Measurements from ENCODE around the gene PTPN9. TPM values are rescaled to one million over a fixed set of nuclear protein-coding genes. Genes with fewer than 3 reads are reported as not detected.

Gene PTPN9
- total RNA-seq, 1 donor from 2014 or later, result 42.0 TPM

GRCh38 chr15:75425966-75426500 lies 153.1 kb downstream of the PTPN9 start:
- Mint-ChIP-seq H3K4me3 (no peak overlapping the region), H3K36me3 (ENCODE audit: low read depth) (peaks cover 13% of the 10 kb centered on the region), H3K4me1 (no peaks in the 10 kb centered on the region), H3K27ac (ENCODE audit: unreplicated experiment) (no peak overlapping the region), H3K27me3 (ENCODE audit: low read depth) (no peaks in the 10 kb centered on the region), H3K9me3 (no peaks in the 10 kb centered on the region)
- no peak for DNase-seq (ENCODE audit: low read depth, low spot score)
- TF ChIP-seq, protein P1, sequence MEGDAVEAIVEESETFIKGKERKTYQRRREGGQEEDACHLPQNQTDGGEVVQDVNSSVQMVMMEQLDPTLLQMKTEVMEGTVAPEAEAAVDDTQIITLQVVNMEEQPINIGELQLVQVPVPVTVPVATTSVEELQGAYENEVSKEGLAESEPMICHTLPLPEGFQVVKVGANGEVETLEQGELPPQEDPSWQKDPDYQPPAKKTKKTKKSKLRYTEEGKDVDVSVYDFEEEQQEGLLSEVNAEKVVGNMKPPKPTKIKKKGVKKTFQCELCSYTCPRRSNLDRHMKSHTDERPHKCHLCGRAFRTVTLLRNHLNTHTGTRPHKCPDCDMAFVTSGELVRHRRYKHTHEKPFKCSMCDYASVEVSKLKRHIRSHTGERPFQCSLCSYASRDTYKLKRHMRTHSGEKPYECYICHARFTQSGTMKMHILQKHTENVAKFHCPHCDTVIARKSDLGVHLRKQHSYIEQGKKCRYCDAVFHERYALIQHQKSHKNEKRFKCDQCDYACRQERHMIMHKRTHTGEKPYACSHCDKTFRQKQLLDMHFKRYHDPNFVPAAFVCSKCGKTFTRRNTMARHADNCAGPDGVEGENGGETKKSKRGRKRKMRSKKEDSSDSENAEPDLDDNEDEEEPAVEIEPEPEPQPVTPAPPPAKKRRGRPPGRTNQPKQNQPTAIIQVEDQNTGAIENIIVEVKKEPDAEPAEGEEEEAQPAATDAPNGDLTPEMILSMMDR (conservative IDR thresholded peaks at IDR 0.05), result no peak

DNA sequence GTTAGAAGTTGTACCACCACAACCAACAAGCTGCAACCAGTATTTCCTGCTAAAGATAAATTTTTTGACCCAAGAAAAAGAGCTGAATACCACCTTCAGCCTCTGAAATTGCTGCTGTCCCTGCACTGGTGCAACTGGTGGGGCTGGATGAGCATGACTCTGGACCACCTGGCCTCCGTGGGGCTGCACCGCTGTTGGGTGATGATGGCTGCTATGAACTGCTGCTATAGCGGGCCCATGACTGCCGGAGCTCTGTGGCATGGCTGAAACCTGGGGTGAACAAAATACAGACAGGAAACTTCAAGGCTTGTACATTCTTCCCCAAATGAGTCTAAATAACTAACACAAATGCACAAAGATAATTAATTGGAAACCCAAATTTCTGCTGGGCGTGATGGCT lies 156.6 kb downstream of the PTPN9 start:
- Mint-ChIP-seq H3K27me3 (ENCODE audit: low read depth) (no peaks in the 10 kb centered on the region), H3K4me1 (no peaks in the 10 kb centered on the region), H3K4me3 (no peak overlapping the region), H3K27ac (ENCODE audit: unreplicated experiment) (no peak overlapping the region), H3K9me3 (no peaks in the 10 kb centered on the region), H3K36me3 (ENCODE audit: low read depth) (peaks cover 11% of the 10 kb centered on the region)
- TF ChIP-seq, protein P1 (conservative IDR thresholded peaks at IDR 0.05), result no peak
- DNase-seq (ENCODE audit: low read depth, low spot score), result no peak

- Mint-ChIP-seq H3K4me3 (no peak overlapping the region), H3K36me3 (ENCODE audit: low read depth) (peaks cover 9% of the 10 kb centered on the region), H3K27me3 (ENCODE audit: low read depth) (no peaks in the 10 kb centered on the region), H3K9me3 (no peaks in the 10 kb centered on the region), H3K27ac (ENCODE audit: unreplicated experiment) (no peak overlapping the region), H3K4me1 (no peaks in the 10 kb centered on the region)
- DNase-seq (ENCODE audit: low read depth, low spot score), result no peak
- TF ChIP-seq, protein P1 (conservative IDR thresholded peaks at IDR 0.05), result no peak
These were observed 158.4 kb downstream of the PTPN9 start for GRCh38 chr15:75420698-75421097.

DNA sequence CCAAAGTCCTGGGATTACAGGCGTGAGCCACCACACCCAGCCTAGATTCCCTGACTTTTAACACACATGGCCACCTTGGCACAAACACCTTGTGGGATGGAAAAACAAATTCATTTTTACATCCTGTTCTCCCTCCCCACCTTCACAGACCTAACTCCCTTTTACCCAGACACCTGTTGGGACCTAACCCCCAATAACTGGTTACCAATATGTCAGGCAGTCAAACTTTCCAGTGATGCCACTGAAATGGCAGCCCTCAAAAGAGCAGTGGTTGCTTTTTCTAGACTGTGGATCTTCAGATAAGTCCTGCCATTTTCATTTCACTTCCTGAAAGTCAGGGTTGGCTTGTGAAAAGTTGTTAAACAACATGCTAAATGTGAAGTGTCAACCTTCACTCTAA lies 162.5 kb downstream of the PTPN9 start:
- H3K4me1 Mint-ChIP-seq, result no peaks in the 10 kb centered on the region

More for the DNA sequence above, 162.5 kb downstream of the PTPN9 start:
- Mint-ChIP-seq H3K27ac (ENCODE audit: unreplicated experiment) (no peak overlapping the region), H3K4me3 (no peak overlapping the region), H3K27me3 (ENCODE audit: low read depth) (no peaks in the 10 kb centered on the region), H3K9me3 (no peaks in the 10 kb centered on the region), H3K36me3 (ENCODE audit: low read depth) (peaks cover 16% of the 10 kb centered on the region)
- DNase-seq (ENCODE audit: low read depth, low spot score), result no peak
- TF ChIP-seq, protein P1 (conservative IDR thresholded peaks at IDR 0.05), result no peak

Other genes starting within 250 kb of the PTPN9 start
- gene COMMD4, start 243.3 kb downstream of the PTPN9 start, total RNA-seq, result 156 and 161 TPM in 2 replicates
- 18.4 and 20.4 TPM in 2 replicates for gene NEIL1, start 232.3 kb downstream of the PTPN9 start, total RNA-seq
- 209 and 222 TPM in 2 replicates for gene MAN2C1, start 210.7 kb downstream of the PTPN9 start, total RNA-seq
- gene SIN3A, start 127.6 kb downstream of the PTPN9 start, total RNA-seq, result 92.2 and 97.4 TPM in 2 replicates
- 20.9 and 21.3 TPM in 2 replicates for gene SNUPN, start 46.4 kb upstream of the PTPN9 start, total RNA-seq
- 79.4 and 84.3 TPM in 2 replicates for gene IMP3, start 60.9 kb upstream of the PTPN9 start, total RNA-seq
- 22.2 and 23.4 TPM in 2 replicates for gene SNX33, start 68.6 kb upstream of the PTPN9 start, total RNA-seq
- 5.3 and 5.4 TPM in 2 replicates for gene CSPG4, start 133.5 kb upstream of the PTPN9 start, total RNA-seq

All from neural crest cell (in vitro differentiated cells).